GM11168 (cell line): ENCODE data around the gene SLC25A26.

ENCODE experiments used
- in situ Hi-C: fragments of 300-500 bp; cut with MboI; formaldehyde crosslinking; loops from one replicate; pipeline ENCODE4 v1.12.0; 2022; ENCODE audit warnings: low sequenced_read_pairs; ENCODE audit not compliant: unreplicated experiment

Gene SLC25A26

GRCh38 chr3:66403323-66403990, 182.7 kb downstream of the SLC25A26 start:
- in situ Hi-C loops: loop anchor here (10.0 kb wide), 1 partner anchor 411 kb away; no protein-coding TSS in a partner anchor

GRCh38 chr3:66404197-66404596, 183.4 kb downstream of the SLC25A26 start:
- in situ Hi-C loops: loop anchor here (10.0 kb wide), 1 partner anchor 411 kb away; no protein-coding TSS in a partner anchor

GRCh38 chr3:66404903-66405700, 184.3 kb downstream of the SLC25A26 start:
- in situ Hi-C loops: loop anchor here (10.0 kb wide), 1 partner anchor 410 kb away; no protein-coding TSS in a partner anchor

- in situ Hi-C loops: loop anchor here (10.0 kb wide), 1 partner anchor 409 kb away; no protein-coding TSS in a partner anchor
These were observed 184.9 kb downstream of the SLC25A26 start for GRCh38 chr3:66405701-66406091.

- in situ Hi-C loops: loop anchor here (10.0 kb wide), 1 partner anchor 409 kb away; no protein-coding TSS in a partner anchor
These were observed 185.4 kb downstream of the SLC25A26 start for GRCh38 chr3:66406163-66406562.

- in situ Hi-C loops: loop anchor here (10.0 kb wide), 1 partner anchor 408 kb away; no protein-coding TSS in a partner anchor
These were observed 186.2 kb downstream of the SLC25A26 start for GRCh38 chr3:66406831-66407610.

GRCh38 chr3:66407611-66408218, 186.9 kb downstream of the SLC25A26 start:
- in situ Hi-C loops: loop anchor here (10.0 kb wide), 1 partner anchor 407 kb away; no protein-coding TSS in a partner anchor

GRCh38 chr3:66409771-66410754, 189.3 kb downstream of the SLC25A26 start:
- in situ Hi-C loops: loop anchor here (10.0 kb wide), 1 partner anchor 405 kb away; no protein-coding TSS in a partner anchor

- in situ Hi-C loops: no loop called here
These were observed 190.2 kb downstream of the SLC25A26 start for GRCh38 chr3:66410976-66411375.

GRCh38 chr3:66411474-66411873, 190.7 kb downstream of the SLC25A26 start:
- in situ Hi-C loops: no loop called here

GRCh38 chr3:66411961-66412887, 191.4 kb downstream of the SLC25A26 start:
- in situ Hi-C loops: no loop called here

GRCh38 chr3:66413151-66413751, 192.4 kb downstream of the SLC25A26 start:
- in situ Hi-C loops: no loop called here

GRCh38 chr3:66414846-66415245, 194.0 kb downstream of the SLC25A26 start:
- in situ Hi-C loops: no loop called here

- in situ Hi-C loops: no loop called here
These were observed 195.1 kb downstream of the SLC25A26 start for GRCh38 chr3:66415867-66416428.

GRCh38 chr3:66416556-66417304, 195.9 kb downstream of the SLC25A26 start:
- in situ Hi-C loops: no loop called here

- in situ Hi-C loops: no loop called here
These were observed 197.7 kb downstream of the SLC25A26 start for GRCh38 chr3:66418475-66418931.
